Measurements from ENCODE around the gene DDIT3. TPM values are rescaled to one million over a fixed set of nuclear protein-coding genes. Genes with fewer than 3 reads are reported as not detected.

Gene DDIT3
- total and polyA plus RNA-seq, 5 donors, result 21.8 to 54.6 (median 22.3) TPM

GRCh38 chr12:57547288-57548012 lies 27.1 kb upstream of the DDIT3 start:
- H3K4me1 ChIP-seq (ENCODE audit: control insufficient read depth, insufficient read depth, low read length), result peaks cover 7% of the 10 kb centered on the region
- no peaks in the 10 kb centered on the region for H3K27me3 ChIP-seq (ENCODE audit: control insufficient read depth, insufficient read depth)
- H3K4me3 ChIP-seq (ENCODE audit: low read length), result peak overlapping the region; percentile 87
- no peak overlapping the region for H3K27ac ChIP-seq (ENCODE audit: low read length)
- DNase-seq, result no peak
- ATAC-seq, result no peak
- intact Hi-C loops (cut with DNase I), result no loop called here
- 21% methylated on average over 9 of the region's 9 CpGs for WGBS
- no peaks in the 10 kb centered on the region for H3K9me3 ChIP-seq (ENCODE audit: control insufficient read depth, low read length)

DNA sequence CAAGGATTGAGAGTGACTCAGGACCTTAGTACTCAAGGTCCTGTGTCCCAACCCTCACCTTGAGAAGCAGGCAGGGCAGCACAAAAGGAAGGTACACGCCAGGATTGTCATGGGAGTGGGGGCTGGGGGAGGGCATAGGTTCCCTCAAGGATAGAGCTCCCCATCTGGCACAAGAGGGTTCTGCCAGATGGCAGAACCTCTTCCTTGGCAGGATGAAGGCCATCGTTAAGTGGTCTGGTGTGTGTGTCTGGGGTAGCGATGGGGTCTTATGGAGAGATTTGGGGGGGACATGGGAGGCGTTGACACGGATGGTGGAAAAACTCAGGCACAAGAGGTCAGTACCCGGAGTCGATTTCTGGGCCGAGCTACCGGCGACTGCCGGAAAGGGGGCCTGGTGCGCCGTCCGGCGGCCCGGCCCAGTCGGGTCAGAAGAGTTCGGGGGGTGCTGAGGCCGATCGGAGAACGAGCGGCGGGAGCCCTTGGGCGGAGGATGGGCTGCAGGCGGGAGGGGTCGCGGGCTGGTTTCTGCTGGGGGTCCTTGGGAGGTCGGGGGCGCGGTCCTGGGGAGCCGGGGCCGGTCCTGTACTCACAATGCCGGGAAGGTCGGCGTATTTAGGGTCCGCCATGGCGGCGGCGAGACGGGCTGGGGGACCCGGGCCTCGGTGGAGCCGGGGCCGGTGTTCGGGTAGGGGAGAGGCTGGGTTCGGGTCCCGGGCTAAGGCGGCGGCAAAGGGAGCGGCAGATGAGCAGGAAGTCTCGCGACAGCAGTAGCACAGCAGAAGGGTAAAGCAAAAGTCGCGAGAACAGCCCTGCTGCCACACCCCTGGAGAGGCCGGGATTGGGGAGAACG lies 26.3 kb upstream of the DDIT3 start, which contains the start of gene DCTN2:
Gene DCTN2 (minus strand): TSS at position 755 of the 850 bp plus-strand sequence. CDS start 129 bp downstream, at position 626.
- ATAC-seq, result peak; percentile 98
- intact Hi-C loops (cut with DNase I), result no loop called here

DNA sequence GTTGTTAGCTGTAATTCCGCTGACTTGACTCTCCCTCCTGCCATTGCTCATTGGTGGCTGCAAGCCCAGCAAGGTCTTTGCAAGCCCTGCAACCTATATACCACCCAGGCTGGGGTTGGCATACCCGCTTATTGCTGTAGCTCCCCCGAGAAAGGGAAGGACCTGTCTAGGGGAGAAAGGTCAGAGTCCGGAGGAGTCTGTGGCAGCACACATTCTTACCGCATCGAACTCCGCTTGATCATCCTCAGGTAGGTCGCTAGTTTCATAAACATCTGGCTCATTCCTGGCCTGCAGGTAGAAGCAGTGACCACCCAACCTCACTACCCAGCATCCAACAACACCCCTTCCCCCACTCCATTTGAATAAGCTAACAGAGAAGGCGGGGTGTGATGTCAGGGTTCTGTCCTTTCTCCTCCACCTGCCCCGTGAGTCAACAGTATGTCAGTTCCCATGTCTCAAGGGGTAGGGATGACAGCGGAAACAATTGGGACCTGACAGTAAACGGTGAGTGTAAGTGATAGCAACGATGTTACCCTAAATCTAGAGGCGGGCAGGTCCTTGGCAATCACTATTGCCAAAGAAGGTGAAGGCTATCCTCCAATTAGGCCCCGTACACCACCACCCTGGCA lies 25.6 kb upstream of the DDIT3 start:
- intact Hi-C loops (cut with DNase I), result no loop called here
- WGBS, result 59% methylated on average over 15 of the region's 15 CpGs
- peak in 1 of 2 donors; percentile 1 for ATAC-seq

More for the DNA sequence above, 26.3 kb upstream of the DDIT3 start, which contains the start of gene DCTN2:
- Histone ChIP-seq H3K4me3 (ENCODE audit: low read length) (peak within 1 kb of the TSS; percentile 87), H3K27me3 (ENCODE audit: control insufficient read depth, insufficient read depth) (no peaks in the 10 kb centered on the region), H3K27ac (ENCODE audit: low read length) (peak within 1 kb of the TSS; percentile 42), H3K9me3 (ENCODE audit: control insufficient read depth, low read length) (no peaks in the 10 kb centered on the region), H3K4me1 (ENCODE audit: control insufficient read depth, insufficient read depth, low read length) (peaks cover 7% of the 10 kb centered on the region)
- WGBS, result under 1% methylated on average over 56 of the region's 56 CpGs
- DNase-seq, result peak; percentile 97 to 98 (median 97)

DNA sequence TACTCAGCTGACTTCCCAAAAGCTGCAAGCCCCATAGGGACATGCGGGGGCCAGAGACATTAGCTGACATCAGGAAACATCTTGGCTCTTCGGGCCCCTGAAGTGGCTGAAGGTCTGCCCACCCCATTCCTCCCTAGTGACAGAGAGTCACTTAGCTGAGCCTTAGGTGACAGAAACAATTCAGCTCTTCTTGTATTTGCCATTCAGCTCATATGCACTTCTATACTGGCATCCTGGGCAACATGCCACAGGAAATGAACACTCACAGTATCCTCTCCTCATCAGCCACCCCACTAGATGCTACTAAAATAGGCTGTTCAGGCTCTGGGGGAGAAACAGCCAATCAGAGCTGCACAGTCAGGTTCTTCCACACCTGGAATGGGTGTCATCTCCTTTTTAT lies 23.3 kb upstream of the DDIT3 start:
- Histone ChIP-seq H3K4me3 (ENCODE audit: low read length) (no peak overlapping the region), H3K9me3 (ENCODE audit: control insufficient read depth, low read length) (no peaks in the 10 kb centered on the region), H3K27me3 (ENCODE audit: control insufficient read depth, insufficient read depth) (no peaks in the 10 kb centered on the region), H3K4me1 (ENCODE audit: control insufficient read depth, insufficient read depth, low read length) (peaks cover 7% of the 10 kb centered on the region), H3K27ac (ENCODE audit: low read length) (no peak overlapping the region)
- WGBS, result 50% methylated on average over 2 of the region's 2 CpGs
- ATAC-seq (no peak), DNase-seq (no peak)
- intact Hi-C loops (cut with DNase I), result no loop called here

More for the DNA sequence above, 25.6 kb upstream of the DDIT3 start:
- peaks cover 7% of the 10 kb centered on the region for H3K4me1 ChIP-seq (ENCODE audit: control insufficient read depth, insufficient read depth, low read length)
- no peaks in the 10 kb centered on the region for H3K27me3 ChIP-seq (ENCODE audit: control insufficient read depth, insufficient read depth)
- H3K9me3 ChIP-seq (ENCODE audit: control insufficient read depth, low read length), result no peaks in the 10 kb centered on the region
- no peak overlapping the region for H3K27ac ChIP-seq (ENCODE audit: low read length)
- H3K4me3 ChIP-seq (ENCODE audit: low read length), result peak overlapping the region; percentile 87
- DNase-seq, result no peak

- 76% methylated on average over 2 of the region's 2 CpGs for WGBS
- ATAC-seq (no peak), DNase-seq (no peak)
These were observed 21.4 kb upstream of the DDIT3 start for GRCh38 chr12:57541717-57542116.

GRCh38 chr12:57541001-57541400 lies 20.7 kb upstream of the DDIT3 start:
- intact Hi-C loops (cut with DNase I), result no loop called here
- H3K27ac ChIP-seq (ENCODE audit: low read length), result no peak overlapping the region
- 67% methylated on average over 2 of the region's 2 CpGs for WGBS
- no peaks in the 10 kb centered on the region for H3K27me3 ChIP-seq (ENCODE audit: control insufficient read depth, insufficient read depth)
- H3K4me1 ChIP-seq (ENCODE audit: control insufficient read depth, insufficient read depth, low read length), result peaks cover 4% of the 10 kb centered on the region
- ATAC-seq (no peak), DNase-seq (no peak)
- no peaks in the 10 kb centered on the region for H3K9me3 ChIP-seq (ENCODE audit: control insufficient read depth, low read length)
- no peak overlapping the region for H3K4me3 ChIP-seq (ENCODE audit: low read length)

More at GRCh38 chr12:57541717-57542116, 21.4 kb upstream of the DDIT3 start:
- Histone ChIP-seq H3K4me3 (ENCODE audit: low read length) (no peak overlapping the region), H3K9me3 (ENCODE audit: control insufficient read depth, low read length) (no peaks in the 10 kb centered on the region), H3K27me3 (ENCODE audit: control insufficient read depth, insufficient read depth) (no peaks in the 10 kb centered on the region), H3K27ac (ENCODE audit: low read length) (no peak overlapping the region), H3K4me1 (ENCODE audit: control insufficient read depth, insufficient read depth, low read length) (peaks cover 7% of the 10 kb centered on the region)
- intact Hi-C loops (cut with DNase I), result no loop called here

GRCh38 chr12:57539134-57539768 lies 18.9 kb upstream of the DDIT3 start:
- 78% methylated on average over 5 of the region's 5 CpGs for WGBS
- Histone ChIP-seq H3K4me3 (ENCODE audit: low read length) (no peak overlapping the region), H3K4me1 (ENCODE audit: control insufficient read depth, insufficient read depth, low read length) (no peaks in the 10 kb centered on the region), H3K9me3 (ENCODE audit: control insufficient read depth, low read length) (no peaks in the 10 kb centered on the region), H3K27ac (ENCODE audit: low read length) (no peak overlapping the region), H3K27me3 (ENCODE audit: control insufficient read depth, insufficient read depth) (no peaks in the 10 kb centered on the region)
- ATAC-seq (no peak), DNase-seq (no peak)
- intact Hi-C loops (cut with DNase I), result no loop called here

DNA sequence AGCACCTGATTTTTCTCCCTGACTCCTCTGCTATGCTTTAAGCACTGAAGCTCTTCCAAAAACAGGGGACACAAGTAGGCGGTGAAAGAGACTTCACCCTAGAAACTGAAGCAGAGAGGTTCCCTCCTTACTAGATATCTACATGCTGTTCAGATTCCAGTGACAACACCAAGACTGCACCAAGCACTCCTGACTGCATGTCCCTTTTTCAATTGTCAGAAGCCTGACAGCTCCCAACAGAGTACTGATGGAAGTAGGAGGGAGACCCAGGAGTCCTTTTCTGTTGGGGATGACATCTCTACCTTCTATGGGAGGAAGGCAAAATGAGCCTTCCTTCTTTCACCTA lies 16.3 kb upstream of the DDIT3 start:
- ATAC-seq (no peak), DNase-seq (no peak)
- intact Hi-C loops (cut with DNase I), result no loop called here
- no peak overlapping the region for H3K27ac ChIP-seq (ENCODE audit: low read length)
- no peaks in the 10 kb centered on the region for H3K27me3 ChIP-seq (ENCODE audit: control insufficient read depth, insufficient read depth)
- H3K4me3 ChIP-seq (ENCODE audit: low read length), result no peak overlapping the region
- H3K4me1 ChIP-seq (ENCODE audit: control insufficient read depth, insufficient read depth, low read length), result no peaks in the 10 kb centered on the region
- WGBS, result 98% methylated on average over 1 of the region's 1 CpG
- no peaks in the 10 kb centered on the region for H3K9me3 ChIP-seq (ENCODE audit: control insufficient read depth, low read length)

- DNase-seq (no peak), ATAC-seq (peak in 1 of 2 donors; percentile 14)
- Histone ChIP-seq H3K27me3 (ENCODE audit: control insufficient read depth, insufficient read depth) (no peaks in the 10 kb centered on the region), H3K4me1 (ENCODE audit: control insufficient read depth, insufficient read depth, low read length) (no peaks in the 10 kb centered on the region), H3K9me3 (ENCODE audit: control insufficient read depth, low read length) (no peaks in the 10 kb centered on the region), H3K27ac (ENCODE audit: low read length) (no peak overlapping the region), H3K4me3 (ENCODE audit: low read length) (no peak overlapping the region)
- intact Hi-C loops (cut with DNase I), result no loop called here
- 76% methylated on average over 6 of the region's 6 CpGs for WGBS
These were observed 15.7 kb upstream of the DDIT3 start for GRCh38 chr12:57535764-57536596.

DNA sequence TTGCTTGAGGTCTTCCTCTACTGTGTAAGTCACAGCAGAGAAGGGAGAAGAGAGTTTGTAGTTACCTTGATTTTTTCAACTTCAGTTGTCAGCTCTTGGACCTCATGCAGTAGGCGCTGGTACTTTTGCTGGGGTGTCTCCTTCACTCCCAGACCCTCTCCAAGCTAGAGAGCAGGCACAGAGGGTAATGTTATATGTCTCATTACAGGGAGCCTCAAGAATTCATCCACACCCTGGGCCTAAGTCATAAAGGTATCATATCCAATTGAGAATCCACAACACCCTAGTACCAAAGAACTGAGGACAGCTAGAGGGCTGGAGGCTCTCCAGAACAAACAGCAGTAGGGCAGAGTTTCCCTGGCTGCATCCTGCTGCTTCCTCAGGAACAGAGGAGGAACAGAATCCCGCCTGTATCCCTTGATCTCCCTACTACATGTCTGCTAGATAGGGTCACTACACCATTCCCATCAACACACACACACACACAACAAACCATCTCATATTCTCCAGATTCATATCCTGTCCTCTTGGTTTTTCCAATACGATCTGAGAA lies 14.8 kb upstream of the DDIT3 start:
- 87% methylated on average over 3 of the region's 3 CpGs for WGBS

More for the DNA sequence above, 14.8 kb upstream of the DDIT3 start:
- no peaks in the 10 kb centered on the region for H3K27me3 ChIP-seq (ENCODE audit: control insufficient read depth, insufficient read depth)
- intact Hi-C loops (cut with DNase I), result no loop called here
- ATAC-seq (peak in 1 of 2 donors; percentile 45), DNase-seq (no peak)
- no peak overlapping the region for H3K27ac ChIP-seq (ENCODE audit: low read length)
- no peaks in the 10 kb centered on the region for H3K4me1 ChIP-seq (ENCODE audit: control insufficient read depth, insufficient read depth, low read length)
- no peak overlapping the region for H3K4me3 ChIP-seq (ENCODE audit: low read length)
- H3K9me3 ChIP-seq (ENCODE audit: control insufficient read depth, low read length), result no peaks in the 10 kb centered on the region

Measured in right cardiac atrium (tissue), 5 donors.